ENCODE measurements around the gene POLR3G.

POLR3G gene

DNA sequence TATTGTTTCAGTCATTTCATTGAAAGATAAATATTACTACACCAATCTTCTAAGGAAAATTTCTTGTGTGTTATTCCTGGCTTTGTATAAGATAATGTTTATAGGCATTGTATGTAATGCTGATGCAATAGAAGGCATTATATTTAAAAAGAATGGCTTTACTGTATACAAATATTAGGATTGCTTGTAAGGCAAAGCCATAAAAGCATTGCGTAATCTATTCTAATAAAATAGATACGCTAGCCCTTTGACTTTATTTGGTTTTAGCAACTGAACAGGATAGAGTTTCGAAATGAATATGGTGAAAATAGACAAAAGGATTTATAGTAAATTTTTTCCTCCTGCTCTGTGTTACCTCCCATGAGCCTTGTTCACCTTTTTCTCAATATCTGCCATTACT lies 60.3 kb downstream of the POLR3G start:
- Mint-ChIP-seq H3K27me3 (ENCODE audit: low read depth, poor library complexity) (no peaks in the 10 kb centered on the region), H3K36me3 (ENCODE audit: low read depth) (no peaks in the 10 kb centered on the region)

DNA sequence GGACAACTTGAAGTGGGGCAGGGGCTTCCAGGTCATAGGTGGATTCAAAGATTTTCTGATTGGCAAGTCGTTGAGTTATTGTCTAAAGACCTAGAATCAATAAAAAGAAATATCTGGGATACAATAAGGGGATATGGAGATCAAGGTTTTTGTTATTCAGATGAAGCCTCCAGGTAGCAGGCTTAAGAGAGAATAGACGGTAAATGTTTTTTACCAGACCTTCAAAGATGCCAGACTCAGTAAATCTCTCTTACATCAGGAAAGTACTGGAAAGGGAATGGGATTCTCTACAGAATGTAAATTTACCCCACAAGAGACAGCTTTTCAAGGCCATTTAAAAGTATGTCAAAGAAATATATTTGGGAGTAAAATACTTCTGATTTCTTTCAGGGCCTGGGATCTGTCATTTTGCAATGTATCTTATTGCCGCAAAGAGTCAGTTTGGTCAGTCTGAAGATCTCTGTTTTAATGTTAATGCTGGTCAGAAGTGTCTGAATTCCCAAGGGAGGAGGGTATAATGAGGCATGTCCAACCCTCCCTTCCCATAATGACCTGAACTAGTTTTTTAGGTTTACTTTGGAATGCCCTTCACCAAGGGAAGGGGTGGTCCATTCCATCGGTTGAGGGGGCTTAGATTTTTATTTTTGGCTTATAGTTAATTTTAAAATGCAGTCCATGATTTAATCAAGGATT lies 68.3 kb downstream of the POLR3G start:
- Mint-ChIP-seq H3K4me1 (peaks cover 17% of the 10 kb centered on the region), H3K9me3 (peaks cover 4% of the 10 kb centered on the region), H3K27me3 (ENCODE audit: low read depth, poor library complexity) (peaks cover 2% of the 10 kb centered on the region), H3K4me3 (no peak overlapping the region), H3K36me3 (ENCODE audit: low read depth) (no peaks in the 10 kb centered on the region), H3K27ac (no peak overlapping the region)
- TF ChIP-seq, protein P1, sequence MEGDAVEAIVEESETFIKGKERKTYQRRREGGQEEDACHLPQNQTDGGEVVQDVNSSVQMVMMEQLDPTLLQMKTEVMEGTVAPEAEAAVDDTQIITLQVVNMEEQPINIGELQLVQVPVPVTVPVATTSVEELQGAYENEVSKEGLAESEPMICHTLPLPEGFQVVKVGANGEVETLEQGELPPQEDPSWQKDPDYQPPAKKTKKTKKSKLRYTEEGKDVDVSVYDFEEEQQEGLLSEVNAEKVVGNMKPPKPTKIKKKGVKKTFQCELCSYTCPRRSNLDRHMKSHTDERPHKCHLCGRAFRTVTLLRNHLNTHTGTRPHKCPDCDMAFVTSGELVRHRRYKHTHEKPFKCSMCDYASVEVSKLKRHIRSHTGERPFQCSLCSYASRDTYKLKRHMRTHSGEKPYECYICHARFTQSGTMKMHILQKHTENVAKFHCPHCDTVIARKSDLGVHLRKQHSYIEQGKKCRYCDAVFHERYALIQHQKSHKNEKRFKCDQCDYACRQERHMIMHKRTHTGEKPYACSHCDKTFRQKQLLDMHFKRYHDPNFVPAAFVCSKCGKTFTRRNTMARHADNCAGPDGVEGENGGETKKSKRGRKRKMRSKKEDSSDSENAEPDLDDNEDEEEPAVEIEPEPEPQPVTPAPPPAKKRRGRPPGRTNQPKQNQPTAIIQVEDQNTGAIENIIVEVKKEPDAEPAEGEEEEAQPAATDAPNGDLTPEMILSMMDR (IDR thresholded peaks at IDR 0.05), result no peak
- DNase-seq, result no peak

More for the DNA sequence above, 60.3 kb downstream of the POLR3G start:
- peaks cover 3% of the 10 kb centered on the region for H3K4me1 Mint-ChIP-seq
- TF ChIP-seq, protein P1 (IDR thresholded peaks at IDR 0.05), result no peak
- no peak overlapping the region for H3K4me3 Mint-ChIP-seq
- H3K9me3 Mint-ChIP-seq, result no peaks in the 10 kb centered on the region
- H3K27ac Mint-ChIP-seq, result no peak overlapping the region
- DNase-seq, result no peak

DNA sequence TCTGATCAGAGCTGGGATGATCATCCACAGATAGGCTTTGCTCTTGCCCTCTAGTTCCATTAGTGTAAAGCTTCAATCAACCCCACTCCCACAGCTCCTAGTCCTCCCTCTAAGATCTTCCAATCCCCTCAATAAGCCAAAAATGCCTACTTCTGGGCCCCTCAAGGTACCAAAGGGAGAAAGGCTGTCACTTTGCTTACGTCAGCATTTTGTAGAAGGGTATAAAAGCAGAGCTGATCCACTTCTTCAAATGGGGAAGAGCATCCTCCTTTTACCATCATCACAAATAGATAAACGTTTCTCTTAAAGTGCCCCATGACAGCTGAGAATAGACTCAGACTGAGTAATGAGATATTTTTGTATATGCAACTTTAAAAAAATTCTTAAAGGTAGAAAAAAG lies 70.8 kb downstream of the POLR3G start:
- no peak overlapping the region for H3K4me3 Mint-ChIP-seq
- DNase-seq, result no peak
- H3K9me3 Mint-ChIP-seq, result peaks cover 1% of the 10 kb centered on the region
- H3K27me3 Mint-ChIP-seq (ENCODE audit: low read depth, poor library complexity), result peaks cover 2% of the 10 kb centered on the region
- TF ChIP-seq, protein P1 (IDR thresholded peaks at IDR 0.05), result no peak
- no peaks in the 10 kb centered on the region for H3K36me3 Mint-ChIP-seq (ENCODE audit: low read depth)
- no peak overlapping the region for H3K27ac Mint-ChIP-seq
- peaks cover 21% of the 10 kb centered on the region for H3K4me1 Mint-ChIP-seq

DNA sequence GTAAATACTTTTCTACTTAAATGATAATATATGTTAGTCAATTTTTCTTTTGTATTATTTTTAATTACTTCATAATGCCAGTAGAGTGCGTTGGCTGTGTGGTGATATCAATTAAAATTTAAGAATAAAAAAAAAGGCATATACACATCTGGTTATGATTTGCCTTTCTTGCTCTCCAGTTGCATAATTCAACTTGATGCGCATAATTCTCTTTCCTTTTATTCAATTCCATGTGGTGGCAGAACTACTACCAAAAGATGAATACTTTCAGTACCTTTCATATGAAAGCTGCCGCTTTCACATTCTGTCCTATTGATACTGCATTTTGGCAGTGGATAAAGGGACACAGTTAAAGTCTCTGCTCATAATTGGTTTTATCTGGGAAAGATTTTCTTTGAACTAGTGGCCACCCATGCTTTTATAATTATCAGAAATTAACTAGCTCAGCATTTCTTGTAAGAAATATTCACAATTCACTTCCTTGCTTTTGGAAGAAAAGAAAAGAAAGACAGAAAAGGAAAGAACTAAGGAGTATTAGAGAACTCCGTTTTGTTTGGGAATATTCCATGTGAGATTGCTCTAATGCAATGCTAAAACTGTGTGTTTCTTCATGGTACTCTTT lies 71.7 kb downstream of the POLR3G start:
- H3K36me3 Mint-ChIP-seq (ENCODE audit: low read depth), result no peaks in the 10 kb centered on the region
- H3K4me3 Mint-ChIP-seq, result no peak overlapping the region
- H3K27me3 Mint-ChIP-seq (ENCODE audit: low read depth, poor library complexity), result peaks cover 2% of the 10 kb centered on the region
- no peak overlapping the region for H3K27ac Mint-ChIP-seq
- DNase-seq, result no peak
- H3K4me1 Mint-ChIP-seq, result peaks cover 21% of the 10 kb centered on the region
- TF ChIP-seq, protein P1 (IDR thresholded peaks at IDR 0.05), result no peak
- no peaks in the 10 kb centered on the region for H3K9me3 Mint-ChIP-seq

DNA sequence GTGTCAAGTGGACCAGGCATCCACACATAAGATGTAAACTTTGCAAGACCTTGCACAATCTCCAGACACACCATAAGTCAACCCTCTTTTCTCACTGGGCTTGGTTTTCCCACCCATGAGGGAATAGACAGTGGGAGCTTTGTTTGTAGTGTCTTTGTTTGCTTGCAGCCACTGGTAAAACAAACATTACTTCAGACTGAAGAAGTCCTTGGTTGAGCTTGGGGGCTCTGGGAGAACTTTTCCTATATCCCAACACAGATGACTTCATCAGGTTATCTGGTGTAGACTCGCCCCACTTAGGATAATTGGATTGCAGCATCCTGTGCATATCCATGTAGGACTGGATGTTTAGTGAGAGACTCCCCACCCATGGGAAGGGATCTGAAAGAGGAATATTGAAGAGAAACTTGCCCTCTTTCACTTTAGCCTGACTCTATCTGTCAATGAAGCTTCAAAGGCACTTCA lies 72.4 kb downstream of the POLR3G start:
- Mint-ChIP-seq H3K4me1 (peaks cover 21% of the 10 kb centered on the region), H3K36me3 (ENCODE audit: low read depth) (no peaks in the 10 kb centered on the region), H3K9me3 (no peaks in the 10 kb centered on the region), H3K4me3 (no peak overlapping the region), H3K27me3 (ENCODE audit: low read depth, poor library complexity) (peaks cover 2% of the 10 kb centered on the region), H3K27ac (no peak overlapping the region)
- no peak for DNase-seq
- TF ChIP-seq, protein P1 (IDR thresholded peaks at IDR 0.05), result no peak

Data from nephron progenitor cell (in vitro differentiated cells).